ENCODE data around the gene HAT1. TPM values are rescaled to one million over a fixed set of nuclear protein-coding genes. Genes with fewer than 3 reads are reported as not detected.

The HAT1 gene
- total RNA-seq, 4 donors from 2014 or later: 21.8 to 39.4 (median 24.6) TPM

GRCh38 chr2:171941316-171941699 is 19.0 kb downstream of the HAT1 start:
- H3K9me3 ChIP-seq: no peaks in the 10 kb centered on the region
- intact Hi-C loops (cut with DNase I): no loop called here
- no peaks in the 10 kb centered on the region for H3K27me3 ChIP-seq
- peaks cover 0 to 5% (median 0%) of the 10 kb centered on the region in 4 donors for H3K36me3 ChIP-seq
- TF ChIP-seq EP300 (IDR thresholded peaks at IDR 0.05) (no peak), CTCF (IDR thresholded peaks at IDR 0.05) (no peak), POLR2AphosphoS5 (IDR thresholded peaks at IDR 0.05) (no peak), POLR2A (IDR thresholded peaks at IDR 0.05; ENCODE audit: low read depth) (no peak)
- no peak overlapping the region for H3K27ac ChIP-seq (replicated peaks in 1 of 4)
- no peak for DNase-seq (ENCODE audit: extremely low spot score)
- H3K4me3 ChIP-seq: no peak overlapping the region
- WGBS: 97% methylated on average over 6 of the region's 6 CpGs
- peaks cover under 1 to 13% (median 4%) of the 10 kb centered on the region in 4 donors for H3K4me1 ChIP-seq

GRCh38 chr2:171943869-171944268 is 21.6 kb downstream of the HAT1 start:
- H3K27ac ChIP-seq (replicated peaks in 1 of 4): no peak overlapping the region
- DNase-seq (ENCODE audit: extremely low spot score): no peak
- TF ChIP-seq POLR2AphosphoS5 (IDR thresholded peaks at IDR 0.05): no peak
- TF ChIP-seq POLR2A (IDR thresholded peaks at IDR 0.05; ENCODE audit: low read depth): no peak
- TF ChIP-seq EP300 (IDR thresholded peaks at IDR 0.05): no peak
- no peak for TF ChIP-seq CTCF (IDR thresholded peaks at IDR 0.05)
- peaks cover 0 to 4% (median 0%) of the 10 kb centered on the region in 4 donors for H3K4me1 ChIP-seq
- H3K4me3 ChIP-seq: no peak overlapping the region
- H3K27me3 ChIP-seq: no peaks in the 10 kb centered on the region
- 90% methylated on average over 4 of the region's 4 CpGs for WGBS
- no peaks in the 10 kb centered on the region for H3K9me3 ChIP-seq
- peaks cover 0 to 21% (median 2%) of the 10 kb centered on the region in 4 donors for H3K36me3 ChIP-seq
- intact Hi-C loops (cut with DNase I): no loop called here

DNA sequence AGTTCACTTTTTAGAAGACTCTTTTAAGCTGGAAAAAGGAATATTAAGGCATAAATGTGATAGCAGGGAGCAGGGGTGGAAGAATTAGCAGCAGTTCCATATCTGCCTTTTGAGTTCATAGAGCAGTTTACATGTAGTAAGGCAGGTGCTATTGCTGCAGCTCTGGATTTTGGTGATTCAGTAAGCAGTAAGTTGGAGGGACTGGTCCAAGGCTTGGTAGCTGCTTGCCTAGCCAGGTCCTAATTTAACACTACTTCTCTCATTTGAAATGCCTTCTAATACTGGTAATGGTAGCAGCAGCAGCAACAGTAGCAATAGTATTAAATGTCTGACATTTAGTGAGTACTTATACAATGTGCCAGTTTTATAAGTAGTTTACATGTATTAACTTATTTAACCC is 30.0 kb downstream of the HAT1 start:
- Histone ChIP-seq H3K9me3 (no peaks in the 10 kb centered on the region), H3K4me3 (no peak overlapping the region), H3K27ac (replicated peaks in 1 of 4) (no peak overlapping the region), H3K27me3 (no peaks in the 10 kb centered on the region), H3K4me1 (peaks cover 0 to 4% (median 0%) of the 10 kb centered on the region in 4 donors), H3K36me3 (peaks cover 3 to 48% (median 15%) of the 10 kb centered on the region in 4 donors)
- intact Hi-C loops (cut with DNase I): no loop called here
- no peak for TF ChIP-seq POLR2A (IDR thresholded peaks at IDR 0.05; ENCODE audit: low read depth)
- TF ChIP-seq POLR2AphosphoS5 (IDR thresholded peaks at IDR 0.05): no peak
- no peak for TF ChIP-seq EP300 (IDR thresholded peaks at IDR 0.05)
- no peak for TF ChIP-seq CTCF (IDR thresholded peaks at IDR 0.05)
- DNase-seq (ENCODE audit: extremely low spot score): no peak

GRCh38 chr2:171952748-171953147 is 30.5 kb downstream of the HAT1 start:
- intact Hi-C loops (cut with DNase I): no loop called here
- no peaks in the 10 kb centered on the region for H3K27me3 ChIP-seq
- peaks cover 0 to 4% (median 0%) of the 10 kb centered on the region in 4 donors for H3K4me1 ChIP-seq
- no peak for DNase-seq (ENCODE audit: extremely low spot score)
- no peaks in the 10 kb centered on the region for H3K9me3 ChIP-seq
- 94% methylated on average over 3 of the region's 3 CpGs for WGBS
- H3K27ac ChIP-seq (replicated peaks in 1 of 4): no peak overlapping the region
- TF ChIP-seq EP300 (IDR thresholded peaks at IDR 0.05) (no peak), POLR2A (IDR thresholded peaks at IDR 0.05; ENCODE audit: low read depth) (no peak), CTCF (IDR thresholded peaks at IDR 0.05) (no peak), POLR2AphosphoS5 (IDR thresholded peaks at IDR 0.05) (no peak)
- peaks cover 3 to 43% (median 14%) of the 10 kb centered on the region in 4 donors for H3K36me3 ChIP-seq
- no peak overlapping the region for H3K4me3 ChIP-seq
